SKM-1 treated with dmso at 0.1 percent for 144 hours (cell line): Measurements from ENCODE around the gene RNF25.
A peak's percentile ranks its signal among the peaks of the same experiment; 100 is the strongest.

Experiments
- DNase-seq: peaks from one replicate; lab custom pipeline; 2025; ENCODE audit not compliant: unreplicated experiment; lab: John Stamatoyannopoulos, UW

RNF25 gene

DNA sequence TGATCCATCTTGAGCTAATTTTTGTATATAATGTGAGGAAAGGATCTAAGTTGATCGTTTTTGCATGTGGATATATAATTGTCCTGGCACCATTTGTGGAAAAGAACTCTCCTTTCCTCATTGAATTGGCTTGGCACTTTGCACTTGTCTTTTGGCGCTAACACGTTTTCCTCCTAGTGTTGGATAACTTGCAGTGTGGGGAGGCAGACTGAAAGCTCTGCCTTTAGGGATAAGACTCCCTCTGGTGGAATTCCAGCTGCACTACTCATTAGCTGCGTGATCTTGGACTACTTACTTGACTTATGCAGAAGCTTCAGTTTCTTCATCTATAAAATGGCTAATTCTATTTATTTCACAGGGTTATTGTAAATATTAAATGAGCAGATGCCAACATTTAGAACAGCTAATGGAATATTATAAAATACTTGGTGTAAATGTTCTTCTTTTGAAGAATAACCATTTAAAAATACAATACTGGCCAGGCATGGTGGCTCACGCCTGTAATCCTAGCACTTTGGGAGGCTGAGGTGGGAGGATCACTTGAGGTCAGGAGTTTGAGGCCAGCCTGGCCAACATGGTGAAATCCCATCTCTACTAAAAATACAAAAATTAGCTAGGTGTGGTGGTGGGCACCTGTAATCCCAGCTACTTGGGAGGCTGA is 15.7 kb upstream of the RNF25 start:
- DNase-seq = peak; percentile 83

DNA sequence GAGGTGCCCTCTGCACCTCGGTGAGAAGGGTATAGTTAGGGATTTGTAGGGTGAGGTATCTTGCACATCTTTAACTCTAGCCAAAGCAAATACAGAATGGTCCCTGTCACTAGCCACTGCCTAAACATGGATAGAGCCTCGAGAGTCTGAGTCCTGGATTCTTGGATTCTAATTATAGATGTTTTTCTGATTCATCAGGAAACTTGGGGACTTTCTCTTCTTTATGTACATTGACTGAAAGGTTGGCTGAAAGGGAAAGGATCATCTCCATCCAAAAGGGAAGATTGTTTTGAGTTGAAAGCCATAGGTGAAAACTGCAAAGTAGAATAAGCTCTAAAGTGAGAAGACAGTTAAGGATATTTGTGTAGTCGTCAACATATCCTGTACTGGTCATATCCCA is 8.3 kb upstream of the RNF25 start:
- DNase-seq = no peak

DNA sequence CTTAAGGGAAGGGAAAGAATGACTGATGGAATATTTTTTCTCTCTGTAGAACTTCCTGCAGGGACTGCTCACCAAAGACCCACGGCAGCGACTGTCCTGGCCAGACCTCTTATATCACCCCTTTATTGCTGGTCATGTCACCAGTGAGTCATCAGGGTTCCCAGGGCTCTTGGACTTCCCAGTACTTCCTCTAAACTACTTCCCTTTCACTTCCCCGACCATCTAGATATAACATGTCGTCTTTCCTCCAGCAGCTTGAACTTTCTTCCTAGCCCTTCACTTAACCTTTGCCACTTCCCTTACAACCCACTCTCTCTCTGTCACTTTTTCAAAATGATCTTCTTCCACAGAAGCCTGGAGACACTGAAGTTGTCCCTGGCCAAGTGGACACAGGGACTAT is 7.3 kb upstream of the RNF25 start:
- peak; percentile 79 for DNase-seq

DNA sequence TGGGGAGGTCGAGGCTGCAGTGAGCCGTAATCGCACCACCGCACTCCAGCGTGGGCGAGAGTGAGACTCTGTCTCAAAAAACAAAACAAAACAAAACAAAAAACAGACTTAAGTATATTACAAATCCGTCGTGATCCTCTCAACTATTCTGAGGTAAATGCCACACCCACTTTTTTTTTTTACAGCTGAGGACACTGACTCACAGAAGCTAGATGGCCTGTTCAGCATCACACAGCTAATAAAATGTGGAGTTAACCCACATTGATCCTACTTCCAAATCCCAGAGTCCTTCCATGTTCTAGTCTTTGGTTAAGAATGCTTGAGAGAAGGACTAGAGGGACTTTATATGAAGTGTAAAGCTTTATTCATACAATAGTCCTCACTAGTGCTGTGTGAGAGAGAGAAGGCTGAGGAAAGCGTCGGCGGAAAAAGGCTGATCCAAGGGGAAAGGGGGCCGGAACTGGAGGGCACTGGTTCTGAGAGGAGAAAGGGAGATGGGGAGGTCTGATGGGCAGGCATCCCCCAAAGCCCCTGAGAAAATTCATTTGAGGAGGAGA is 627 bp downstream of the RNF25 start:
- no peak for DNase-seq

DNA sequence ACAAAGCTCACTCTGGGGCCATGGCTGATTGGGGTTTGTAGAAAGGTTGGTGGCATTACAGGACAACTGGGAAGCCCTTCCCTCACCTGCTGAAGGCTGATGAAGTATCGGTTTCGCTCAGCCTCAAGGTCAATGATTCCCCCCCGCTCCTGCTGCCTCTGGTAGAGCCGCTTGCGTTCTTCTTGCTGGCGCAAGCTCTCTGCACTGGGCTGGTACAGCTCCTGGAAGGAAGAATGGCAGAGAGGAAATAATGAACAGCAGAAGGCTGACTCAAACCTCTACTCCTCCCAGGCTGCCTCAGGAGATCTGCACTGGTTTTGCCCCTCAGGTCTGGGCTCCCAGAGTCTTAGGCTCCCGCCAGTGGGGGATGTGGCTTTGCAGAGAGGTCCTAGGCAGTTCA is 7.1 kb downstream of the RNF25 start:
- no peak for DNase-seq

DNA sequence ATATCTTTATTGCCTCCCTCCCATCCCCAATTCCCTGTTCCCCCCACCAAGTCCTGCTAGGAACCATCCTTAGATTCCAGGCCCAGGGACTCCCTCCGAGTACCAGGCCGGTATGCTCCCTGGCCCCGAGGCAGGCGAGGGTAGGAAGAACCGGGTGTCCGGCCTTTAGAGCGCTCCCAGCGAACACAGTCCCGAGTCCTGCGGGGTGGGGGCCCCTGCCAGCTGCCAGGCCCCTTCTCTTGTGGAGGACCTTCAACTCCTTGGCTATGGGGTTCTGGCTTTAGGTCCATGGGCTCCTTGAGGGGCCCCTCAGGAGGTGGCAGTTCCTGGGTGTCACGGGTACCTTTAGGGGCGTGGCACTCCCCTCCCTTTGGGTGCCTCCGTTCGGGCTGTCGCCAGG is 7.9 kb downstream of the RNF25 start:
- DNase-seq = no peak

DNA sequence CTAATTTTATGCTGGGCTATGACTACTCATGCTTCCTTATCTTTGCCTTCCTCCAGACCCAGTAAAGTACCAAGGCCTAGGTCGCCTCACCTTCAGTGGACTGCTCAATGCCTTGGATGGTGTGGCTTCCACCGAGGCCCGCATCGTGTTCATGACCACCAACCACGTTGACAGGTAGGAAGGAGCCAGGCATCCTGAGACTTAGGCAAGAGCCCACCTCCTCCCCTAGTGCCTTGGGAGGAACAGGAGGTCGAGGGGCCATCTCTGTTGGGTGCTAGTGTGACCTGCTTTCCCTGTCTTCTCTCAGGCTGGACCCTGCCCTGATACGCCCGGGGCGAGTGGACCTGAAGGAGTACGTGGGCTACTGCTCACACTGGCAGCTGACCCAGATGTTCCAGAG is 9.0 kb downstream of the RNF25 start:
- no peak for DNase-seq

DNA sequence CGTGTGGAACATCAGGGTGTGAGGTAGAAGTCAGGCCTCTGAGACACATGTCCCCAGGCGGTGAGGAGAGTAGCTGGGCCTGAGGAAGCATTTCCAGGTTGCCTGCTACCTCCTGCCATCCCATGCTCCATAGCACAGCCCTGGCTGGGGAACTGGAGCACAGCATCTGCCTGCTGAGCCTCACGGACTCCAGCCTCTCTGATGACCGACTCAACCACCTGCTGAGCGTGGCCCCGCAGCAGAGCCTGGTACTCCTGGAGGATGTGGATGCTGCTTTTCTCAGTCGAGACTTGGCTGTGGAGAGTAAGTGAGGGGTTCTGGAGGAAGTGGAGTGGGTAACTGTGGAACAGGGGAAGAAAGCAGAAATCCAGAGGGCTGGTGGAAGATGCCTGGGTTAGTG is 9.4 kb downstream of the RNF25 start:
- DNase-seq = no peak

DNA sequence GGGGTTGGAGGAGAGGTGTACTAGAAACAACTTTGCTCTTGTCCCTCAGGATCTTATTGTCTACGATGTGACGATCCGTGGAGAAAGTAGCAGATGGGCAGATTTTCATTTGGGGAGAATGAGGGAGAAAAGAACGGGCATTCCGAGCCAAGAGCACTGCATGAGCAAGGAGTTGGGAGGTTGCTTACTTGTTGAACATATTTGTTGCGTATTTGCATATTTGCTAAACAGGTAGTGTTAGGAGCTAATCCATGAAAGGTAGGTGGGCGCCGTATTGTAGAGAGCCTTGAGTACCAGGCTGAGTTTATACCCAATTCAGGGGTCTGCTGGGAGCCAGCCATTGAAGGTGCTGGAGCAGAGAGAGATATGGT is 11.8 kb downstream of the RNF25 start:
- no peak for DNase-seq

DNA sequence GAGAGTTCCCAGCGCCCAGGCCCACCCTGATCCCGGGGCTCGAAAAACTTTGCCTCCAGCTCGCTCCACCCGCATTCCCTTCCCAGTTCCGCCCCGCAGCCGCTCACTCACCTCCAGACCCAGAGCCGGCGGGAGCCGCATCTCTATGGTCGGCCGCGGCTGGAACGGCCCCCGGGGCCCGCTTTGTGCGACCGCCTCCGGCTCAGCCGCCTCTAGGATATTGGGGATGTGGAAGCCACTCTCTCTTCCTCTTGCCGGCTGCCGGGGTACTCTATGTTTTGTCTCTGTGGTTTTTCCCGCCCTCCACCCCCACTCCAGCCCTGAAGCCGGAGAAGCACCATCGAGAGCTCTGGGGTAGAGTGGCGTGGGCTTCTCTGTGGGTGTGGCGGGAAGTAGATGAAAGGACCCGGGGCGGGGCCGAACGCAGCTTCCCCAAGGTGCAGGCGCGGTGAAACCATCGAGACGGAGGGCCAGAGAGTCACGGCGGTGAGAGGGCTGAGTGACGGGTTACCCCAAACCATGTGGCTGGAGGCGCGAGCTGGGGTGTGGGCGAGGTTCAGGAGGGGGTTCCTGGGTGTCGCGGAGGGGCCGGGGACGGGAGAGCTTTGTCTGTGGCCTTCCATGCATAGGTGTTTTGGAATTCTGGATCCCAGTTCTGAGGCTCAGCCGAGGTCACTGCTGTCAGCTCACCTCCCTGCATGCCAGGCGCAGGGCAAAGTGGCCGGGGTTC is 12.4 kb downstream of the RNF25 start, which contains the start of the genes BCS1L and ZNF142:
TSS of gene BCS1L (plus strand) at position 426 of the 730 bp plus-strand sequence. CDS start 1,305 bp downstream, outside the sequence.
TSS of gene ZNF142 (minus strand) at position 366 of the 730 bp plus-strand sequence. CDS start 3,194 bp downstream, outside the sequence.
- DNase-seq = peak; percentile 88

DNA sequence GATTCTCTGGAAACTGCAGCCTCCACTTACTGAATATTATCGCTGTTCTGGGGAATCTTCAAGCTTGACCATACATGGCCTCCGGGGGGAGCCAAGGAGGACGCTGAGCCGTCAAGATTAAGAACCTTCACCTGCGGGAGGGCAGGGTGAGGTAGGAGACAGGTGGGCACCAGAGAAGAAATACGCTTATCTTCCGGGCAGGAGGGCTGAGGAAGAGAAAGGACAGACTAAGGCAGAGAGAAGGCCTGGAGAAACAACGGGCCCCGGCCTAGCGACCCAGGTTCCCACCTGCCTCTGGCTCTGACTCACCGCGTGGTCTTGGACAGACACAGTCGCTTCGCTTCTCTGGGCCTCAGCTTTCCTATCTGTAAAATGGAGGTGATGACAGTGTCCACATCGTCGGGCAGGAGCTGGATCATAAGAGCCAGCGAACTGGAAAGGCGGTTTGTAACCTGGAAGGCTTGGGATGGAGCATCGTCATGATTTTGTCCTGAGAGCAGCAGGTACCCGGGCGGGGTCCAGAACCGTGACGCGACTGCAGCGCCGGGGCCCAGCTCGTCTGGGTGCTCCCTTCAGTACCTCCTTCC is 13.0 kb downstream of the RNF25 start:
- peak; percentile 53 for DNase-seq

DNA sequence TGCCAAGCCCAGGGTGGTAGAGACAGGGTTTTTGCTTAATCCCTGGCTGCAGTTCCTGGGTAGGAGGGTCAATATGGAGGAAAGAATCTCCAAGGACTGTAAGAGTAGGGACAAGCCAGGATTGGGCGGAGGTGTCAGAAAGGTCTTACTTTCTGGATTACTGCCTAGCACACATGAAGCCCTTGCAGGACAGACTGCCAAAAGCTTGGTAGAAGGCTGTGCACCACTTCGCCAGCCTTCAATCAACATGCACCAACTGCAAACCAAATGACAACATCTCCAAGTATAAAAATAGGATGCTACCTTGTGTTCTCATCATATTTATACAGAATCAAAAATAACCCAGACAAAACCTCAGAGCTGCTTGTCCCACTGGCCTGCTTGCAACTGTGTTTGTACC is 16.1 kb downstream of the RNF25 start:
- no peak for DNase-seq

DNA sequence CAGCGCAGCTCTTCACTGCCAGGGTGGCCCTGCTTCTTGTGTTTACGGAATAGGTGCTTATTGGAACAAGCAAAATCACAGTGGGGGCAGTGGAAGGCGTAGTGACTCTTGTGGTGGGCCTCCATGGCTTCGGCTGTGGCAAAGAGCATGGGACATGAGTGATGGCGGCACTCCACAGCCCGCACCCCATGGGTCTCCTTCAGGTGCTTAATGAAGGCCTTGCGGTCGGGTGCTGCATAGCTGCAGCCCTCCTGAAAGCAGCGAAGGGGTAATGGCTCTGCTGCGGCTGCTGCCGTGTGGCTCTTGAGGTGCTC is 23.1 kb downstream of the RNF25 start:
- no peak for DNase-seq

DNA sequence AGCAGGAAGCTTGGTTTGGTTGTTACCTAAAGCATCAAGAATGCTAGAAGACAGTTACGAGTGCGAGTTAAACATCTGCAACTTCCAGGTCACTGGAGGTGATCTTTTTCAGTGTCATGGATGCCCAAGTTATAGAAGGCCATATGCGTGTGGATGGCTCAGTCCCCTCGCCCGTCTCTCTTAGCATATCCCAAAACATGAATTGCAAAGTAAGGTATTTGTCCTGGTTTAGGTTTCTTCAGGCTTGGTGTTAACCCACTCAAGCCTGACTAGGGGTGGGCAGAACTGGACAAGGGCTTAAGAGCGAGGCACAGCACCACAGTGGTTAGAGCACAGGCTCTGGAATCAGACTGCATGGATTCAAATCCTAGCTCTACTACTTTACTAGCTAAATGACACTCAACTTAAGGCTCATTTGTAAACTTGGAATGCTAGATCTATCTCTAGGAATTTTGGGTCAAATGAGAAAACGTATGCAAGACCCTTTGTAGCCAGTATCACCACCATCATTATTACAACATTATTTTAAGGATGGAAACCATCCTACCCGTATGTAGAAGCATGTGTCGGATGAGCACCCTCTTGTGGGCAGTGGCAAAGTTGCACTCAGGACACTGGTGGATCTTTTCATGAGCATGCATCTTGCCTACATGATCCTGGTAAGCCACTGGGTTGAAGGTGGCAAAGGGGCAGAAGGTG is 23.6 kb downstream of the RNF25 start:
- DNase-seq = peak; percentile 39

DNA sequence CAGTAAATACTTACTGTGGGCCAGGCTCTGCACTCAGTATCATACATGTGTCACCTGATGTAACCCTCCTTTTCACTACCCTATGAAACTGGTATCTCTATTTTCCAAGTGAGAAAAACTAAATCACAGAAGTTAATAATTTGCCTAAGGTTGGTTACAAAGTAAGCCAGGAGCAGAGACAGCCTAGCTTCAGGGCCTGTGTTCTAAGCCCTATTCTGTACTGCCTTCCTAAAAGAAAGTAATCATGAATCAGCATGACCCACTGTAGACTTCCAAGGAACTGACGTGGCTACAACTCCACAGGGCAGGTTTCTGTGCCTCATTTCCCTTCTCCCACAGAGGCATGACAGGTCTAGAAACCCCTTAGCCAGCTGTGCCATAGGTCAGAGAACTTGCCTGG is 26.7 kb downstream of the RNF25 start:
- DNase-seq = no peak

DNA sequence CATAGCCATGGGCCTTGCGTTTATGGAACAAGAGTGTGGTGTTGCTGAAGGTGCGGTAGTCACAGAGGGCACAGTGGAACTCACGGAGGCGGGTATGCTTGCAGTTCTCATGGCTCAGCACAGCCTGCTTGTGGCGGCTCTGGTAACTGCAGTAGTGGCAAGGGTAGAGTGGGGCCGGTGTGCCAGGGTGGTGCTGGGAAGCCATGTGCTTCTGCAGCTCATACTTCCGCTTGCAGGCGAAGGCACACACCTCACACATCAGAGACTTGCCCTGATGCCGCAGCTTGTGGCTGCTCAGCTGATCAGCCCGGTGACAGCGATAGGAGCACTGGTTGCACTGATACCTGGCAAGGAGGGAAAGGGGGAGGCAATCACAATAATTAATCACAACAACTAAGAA is 27.1 kb downstream of the RNF25 start:
- DNase-seq = no peak

DNA sequence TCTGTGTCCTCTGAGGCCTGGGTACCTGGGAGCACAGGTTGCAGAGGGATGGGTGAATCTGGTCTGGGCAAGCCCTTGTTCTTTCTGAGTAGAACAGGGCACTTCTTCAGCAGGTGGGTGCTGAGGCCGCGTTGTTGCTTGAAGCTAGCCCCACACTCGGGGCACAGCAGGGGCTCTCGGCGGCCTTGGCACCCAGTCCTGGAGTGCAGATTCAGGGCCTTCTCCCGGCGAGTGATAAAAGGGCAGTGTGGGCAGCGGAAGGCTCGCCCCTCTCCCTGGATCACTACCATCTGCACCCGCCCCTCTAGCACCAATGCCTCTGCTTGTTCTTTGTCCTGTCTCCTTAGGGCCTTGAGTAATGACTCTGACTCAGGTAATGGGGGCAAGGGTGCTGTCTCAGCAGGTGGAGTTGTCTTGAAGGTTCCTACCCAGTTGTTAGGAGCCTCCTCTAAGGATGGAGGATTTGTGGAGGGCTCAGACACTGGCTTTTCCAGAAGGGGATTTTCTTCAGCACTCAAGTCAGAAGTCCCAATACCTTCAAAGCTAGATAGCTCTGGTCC is 28.0 kb downstream of the RNF25 start:
- DNase-seq = no peak

DNA sequence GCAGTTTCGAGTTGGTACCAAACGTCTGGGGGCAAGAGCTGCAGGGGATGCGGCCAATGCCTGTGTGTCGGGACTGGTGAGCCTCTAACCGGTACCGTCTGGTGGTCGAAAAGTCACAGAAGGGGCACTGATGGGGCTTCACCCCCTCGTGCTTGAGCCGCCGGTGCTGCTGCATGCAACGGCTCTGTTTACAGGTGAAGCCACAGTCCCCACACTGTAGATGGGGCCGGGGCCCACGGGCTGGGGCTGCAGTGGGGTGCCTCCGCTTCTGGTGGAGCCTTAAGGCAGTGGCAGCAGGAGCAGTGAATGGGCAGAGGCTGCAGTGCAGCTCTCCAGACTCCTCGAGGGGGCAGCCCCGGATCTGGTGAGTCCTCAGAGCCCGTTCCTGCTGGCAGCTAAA is 29.0 kb downstream of the RNF25 start:
- DNase-seq = no peak

DNA sequence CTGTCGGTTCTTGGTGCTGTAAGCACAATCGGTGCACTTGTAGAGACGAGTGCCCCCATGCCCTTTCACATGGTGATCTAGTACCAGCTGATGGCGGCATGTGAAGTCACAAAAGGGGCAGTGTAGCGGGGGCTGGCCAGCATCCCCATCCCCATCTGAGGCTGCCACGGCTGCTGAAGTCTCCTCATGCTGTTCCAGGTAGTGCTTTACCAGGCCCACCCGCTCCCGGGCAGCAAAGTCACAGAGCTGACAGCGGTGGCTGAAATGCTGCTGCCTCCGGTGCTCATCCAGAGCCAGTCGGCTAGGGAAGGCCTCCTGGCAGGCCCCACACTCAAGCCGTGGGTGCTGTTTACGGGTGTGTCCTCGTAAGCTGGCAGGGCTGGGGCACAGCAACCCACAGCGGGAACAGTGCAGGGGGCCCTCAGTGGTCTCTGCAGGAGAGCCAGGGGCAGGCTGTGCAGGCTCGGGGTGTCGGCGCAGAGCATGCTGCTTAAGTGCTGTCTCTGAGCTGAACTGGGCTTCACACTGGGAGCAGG is 29.6 kb downstream of the RNF25 start:
- DNase-seq = no peak

DNA sequence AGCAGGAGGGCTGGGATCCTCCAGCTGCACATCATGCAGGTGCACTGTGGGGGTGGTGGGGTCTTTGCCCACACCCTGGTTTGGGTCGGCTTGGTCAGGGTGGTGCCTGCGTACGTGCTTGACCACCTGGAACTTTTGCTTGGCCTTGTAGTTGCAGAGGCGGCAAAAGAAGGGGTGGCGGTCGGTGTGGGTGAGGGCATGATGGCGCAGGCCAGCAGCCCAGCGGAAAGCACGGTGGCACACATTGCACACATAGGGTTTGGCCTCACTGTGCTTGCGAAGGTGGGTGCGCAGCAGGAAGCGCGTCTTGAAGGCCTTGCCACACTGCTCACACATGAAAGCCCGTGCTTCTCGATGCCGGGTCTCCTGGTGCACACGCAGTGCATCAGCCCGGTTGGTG is 33.4 kb downstream of the RNF25 start:
- DNase-seq = no peak

DNA sequence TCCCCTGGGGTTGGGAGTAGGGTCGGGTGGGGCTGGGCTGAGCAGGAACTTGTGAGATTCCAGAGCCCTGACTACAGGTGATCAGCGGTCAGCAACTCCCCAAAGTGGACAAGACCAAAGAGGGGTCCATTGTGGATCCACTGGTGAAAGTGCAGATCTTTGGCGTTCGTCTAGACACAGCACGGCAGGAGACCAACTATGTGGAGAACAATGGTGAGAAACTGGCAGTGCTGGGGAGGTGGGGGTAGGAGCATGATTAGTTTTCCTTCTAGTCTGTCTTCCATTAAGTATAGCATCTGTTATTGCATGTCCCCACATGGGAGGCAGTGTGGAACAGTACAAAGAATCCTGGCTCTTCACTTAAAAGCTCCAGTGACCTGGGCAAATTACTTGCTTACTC is 36.1 kb downstream of the RNF25 start:
- DNase-seq = no peak
